ENCODE results near the gene KCNE5.
"Not testable (repeated sequence)": the region's sequence is repeated elsewhere in the genome, so short reads cannot be mapped to it uniquely, and the experiment has no call there.

KCNE5 gene

GRCh38 chrX:109601486-109601885 is 23.5 kb downstream of the KCNE5 start:
- no peak for DNase-seq (ENCODE audit: low read depth)

DNA sequence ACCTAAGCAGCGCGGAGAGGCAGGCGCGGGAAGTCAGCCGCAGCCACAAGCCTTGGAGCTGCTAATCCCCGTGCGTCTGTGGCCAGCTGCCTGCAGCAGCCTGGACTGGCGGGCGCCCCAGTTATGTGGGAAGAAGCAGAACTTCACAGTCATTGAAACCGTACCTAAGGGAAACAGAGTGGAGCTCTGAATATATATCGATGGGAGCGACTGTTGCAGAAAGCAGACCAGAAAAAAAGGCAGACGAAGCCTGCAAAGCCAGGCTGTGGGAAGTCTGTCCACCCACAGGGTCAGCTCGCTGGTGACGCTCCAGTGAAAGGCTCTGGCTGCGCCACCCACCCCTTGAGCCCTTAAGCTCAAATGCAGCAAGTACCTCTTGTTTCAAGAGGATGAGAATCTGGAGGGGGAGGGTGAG is 24.7 kb downstream of the KCNE5 start:
- DNase-seq (ENCODE audit: low read depth) = no peak

DNA sequence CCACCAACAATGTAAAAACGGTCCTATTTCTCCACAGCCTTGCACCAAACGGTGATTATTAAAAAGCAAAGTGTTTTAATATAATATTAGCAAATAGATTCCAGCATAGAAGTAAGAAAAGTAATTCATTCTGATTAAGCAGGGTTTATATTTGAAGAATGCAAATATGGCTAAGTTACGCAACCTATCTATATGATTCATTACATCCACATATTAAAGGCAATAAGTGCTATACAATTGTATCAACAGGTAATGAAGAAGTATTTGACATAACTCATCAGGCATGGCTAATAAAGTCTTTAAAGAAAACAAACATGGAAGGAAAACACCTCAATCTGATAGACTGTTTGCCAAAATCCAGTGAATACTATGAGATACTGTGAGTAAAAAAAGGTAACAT is 29.0 kb downstream of the KCNE5 start:
- no peak for DNase-seq (ENCODE audit: low read depth)

DNA sequence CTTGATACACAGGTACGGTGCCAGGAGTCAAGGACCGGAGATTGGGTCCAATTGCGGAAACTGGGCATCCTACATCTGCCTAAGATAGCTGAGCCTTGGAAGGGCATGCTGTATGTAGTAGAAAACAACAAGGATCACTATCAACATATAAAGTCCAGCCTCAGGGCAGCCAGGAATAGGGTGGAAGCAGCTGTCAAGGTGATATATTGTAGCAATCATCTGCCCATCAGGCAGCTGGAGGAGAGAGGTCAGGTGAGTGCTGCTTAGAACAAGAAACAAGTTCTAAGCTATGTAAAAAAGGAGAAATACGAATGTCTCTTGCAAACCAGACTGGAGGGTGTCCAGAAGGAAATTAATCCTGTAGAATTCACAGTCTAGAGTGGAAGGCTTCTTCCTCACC is 34.8 kb downstream of the KCNE5 start:
- DNase-seq (ENCODE audit: low read depth) = no peak

DNA sequence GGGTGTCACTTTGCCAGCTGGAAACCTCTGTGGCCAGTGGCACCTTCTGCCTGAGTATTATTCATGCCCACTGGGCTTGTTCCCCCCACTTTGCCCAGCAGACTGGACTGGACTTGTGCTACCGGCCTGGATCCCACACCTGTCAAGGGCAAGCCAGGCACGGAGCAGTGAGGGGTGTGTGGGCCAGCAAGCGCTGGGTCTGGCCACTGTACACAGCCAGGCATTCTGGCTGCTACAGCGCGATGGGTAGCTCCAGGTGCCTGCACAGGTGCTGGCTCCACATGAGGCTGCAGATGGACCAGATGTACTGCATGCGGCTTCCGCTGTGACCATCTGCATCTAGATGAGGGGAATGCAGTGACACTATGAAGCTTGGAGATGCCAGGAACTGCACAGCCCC is 39.5 kb downstream of the KCNE5 start:
- DNase-seq (ENCODE audit: low read depth) = no peak

DNA sequence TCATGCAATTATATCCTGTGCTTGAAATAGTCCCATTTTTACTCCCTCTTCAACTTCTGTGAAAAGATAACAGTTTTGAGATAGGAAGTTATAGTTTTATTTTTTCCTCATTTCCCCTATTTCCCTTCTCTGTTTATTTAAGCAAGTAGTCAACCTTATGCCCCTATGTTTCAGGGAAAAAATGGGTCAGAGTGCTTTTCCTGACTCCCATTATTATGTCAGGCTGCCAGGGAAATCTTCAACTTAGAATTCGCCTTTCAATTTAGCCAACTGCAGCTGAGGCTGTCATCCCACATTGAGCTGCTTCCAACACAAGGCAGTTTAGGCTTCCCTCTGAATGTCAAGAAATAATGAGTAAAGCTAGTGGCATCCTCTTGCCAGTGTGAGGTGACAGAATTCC is 46.1 kb downstream of the KCNE5 start:
- DNase-seq (ENCODE audit: low read depth) = no peak

DNA sequence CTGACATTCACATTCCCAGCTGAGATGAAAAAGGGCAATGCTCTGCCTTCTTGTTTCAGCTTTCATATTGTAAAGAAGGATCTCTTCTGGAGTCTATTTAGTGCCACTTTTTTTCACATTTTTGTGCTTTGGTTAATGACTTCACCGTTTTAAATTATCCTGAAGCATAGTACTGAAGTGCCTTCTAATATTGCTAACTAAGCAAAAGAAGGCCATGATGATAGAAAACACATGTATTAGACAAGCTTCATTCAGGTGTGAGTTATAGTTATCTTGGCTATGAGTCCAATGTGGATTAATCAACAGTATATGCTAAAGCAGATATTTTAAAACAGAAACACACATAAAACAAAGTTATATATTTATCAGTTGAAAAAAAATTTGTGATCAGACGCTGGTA is 47.9 kb downstream of the KCNE5 start:
- DNase-seq (ENCODE audit: low read depth) = no peak

- not testable (repeated sequence) for DNase-seq (ENCODE audit: low read depth)
These were observed 48.9 kb downstream of the KCNE5 start for GRCh38 chrX:109576083-109576482.

Data from T-helper 22 cell (primary cell).